ENCODE results near the gene TXN2.

- TF ChIP-seq GATA3 (IDR thresholded peaks at IDR 0.05; ENCODE audit: low read depth, low read length) (no peak), GATA2 (IDR thresholded peaks at IDR 0.05; ENCODE audit: low read depth, low read length) (no peak)
Observed at GRCh38 chr22:36431977-36432376, 49.5 kb downstream of the TXN2 start.
